ENCODE data around the gene NKAIN2. TPM values are rescaled to one million over a fixed set of nuclear protein-coding genes. Genes with fewer than 3 reads are reported as not detected.
A peak's percentile ranks its signal among the peaks of the same experiment; 100 is the strongest.

The NKAIN2 gene
- total RNA-seq, 1 experiment from 2014 or later, result 2.2 TPM

GRCh38 chr6:124487623-124488431 is 684.2 kb downstream of the NKAIN2 start:
- no TSS peak for BruUV-seq (replicated peaks)
- Histone ChIP-seq H3K36me3 (ENCODE audit: insufficient read depth, low read length, poor library complexity, severe bottlenecking) (no peaks in the 10 kb centered on the region), H3K27ac (ENCODE audit: low read depth, low read length, poor library complexity, severe bottlenecking) (no peak overlapping the region), H3K4me1 (ENCODE audit: insufficient read depth, low read length, poor library complexity, severe bottlenecking) (peaks cover 23% of the 10 kb centered on the region), H3K9me3 (ENCODE audit: low read depth, low read length, poor library complexity, severe bottlenecking) (no peaks in the 10 kb centered on the region), H3K27me3 (replicated peaks; ENCODE audit: insufficient read depth, low read depth, low read length, poor library complexity) (no peaks in the 10 kb centered on the region), H3K4me3 (ENCODE audit: low read depth, low read length, poor library complexity, severe bottlenecking) (no peak overlapping the region)
- ChIA-PET POLR2A (ENCODE audit: low non-redundant PET) (no interaction called here), CTCF (no interaction called here)
- intact Hi-C loops (cut with micrococcal nuclease; ENCODE audit: unreplicated experiment), result loop anchor here (10.0 kb wide), 1 partner anchor 287 kb away; no protein-coding TSS in a partner anchor
- peak; percentile 78 for DNase-seq (ENCODE audit: low spot score)
- TF ChIP-seq CTCF (conservative IDR thresholded peaks at IDR 0.05; ENCODE audit: low read depth, low read length) (no peak), EZH2 (IDR thresholded peaks at IDR 0.05; ENCODE audit: borderline replicate concordance, low read depth, low read length, poor library complexity, severe bottlenecking) (no peak)

- Histone ChIP-seq H3K27ac (ENCODE audit: low read depth, low read length, poor library complexity, severe bottlenecking) (no peak overlapping the region), H3K4me3 (ENCODE audit: low read depth, low read length, poor library complexity, severe bottlenecking) (no peak overlapping the region), H3K9me3 (ENCODE audit: low read depth, low read length, poor library complexity, severe bottlenecking) (no peaks in the 10 kb centered on the region), H3K4me1 (ENCODE audit: insufficient read depth, low read length, poor library complexity, severe bottlenecking) (peaks cover 25% of the 10 kb centered on the region), H3K27me3 (replicated peaks; ENCODE audit: insufficient read depth, low read depth, low read length, poor library complexity) (no peaks in the 10 kb centered on the region), H3K36me3 (ENCODE audit: insufficient read depth, low read length, poor library complexity, severe bottlenecking) (no peaks in the 10 kb centered on the region)
- ChIA-PET CTCF (no interaction called here), POLR2A (ENCODE audit: low non-redundant PET) (interaction anchor here (0.6 to 0.7 kb wide), 3 partner anchors 27 to 1203 kb away, joined by 5 to 13 read pairs (median 12); no protein-coding TSS in a partner anchor)
- TF ChIP-seq EZH2 (IDR thresholded peaks at IDR 0.05; ENCODE audit: borderline replicate concordance, low read depth, low read length, poor library complexity, severe bottlenecking) (no peak), CTCF (conservative IDR thresholded peaks at IDR 0.05; ENCODE audit: low read depth, low read length) (no peak)
- BruUV-seq (replicated peaks), result no TSS peak
- intact Hi-C loops (cut with micrococcal nuclease; ENCODE audit: unreplicated experiment), result no loop called here
- peak; percentile 63 for DNase-seq (ENCODE audit: low spot score)
Observed at GRCh38 chr6:124490122-124490521, 686.5 kb downstream of the NKAIN2 start.

- Histone ChIP-seq H3K9me3 (ENCODE audit: low read depth, low read length, poor library complexity, severe bottlenecking) (no peaks in the 10 kb centered on the region), H3K4me3 (ENCODE audit: low read depth, low read length, poor library complexity, severe bottlenecking) (no peak overlapping the region), H3K27me3 (replicated peaks; ENCODE audit: insufficient read depth, low read depth, low read length, poor library complexity) (no peaks in the 10 kb centered on the region), H3K36me3 (ENCODE audit: insufficient read depth, low read length, poor library complexity, severe bottlenecking) (no peaks in the 10 kb centered on the region), H3K27ac (ENCODE audit: low read depth, low read length, poor library complexity, severe bottlenecking) (no peak overlapping the region), H3K4me1 (ENCODE audit: insufficient read depth, low read length, poor library complexity, severe bottlenecking) (peaks cover 30% of the 10 kb centered on the region)
- intact Hi-C loops (cut with micrococcal nuclease; ENCODE audit: unreplicated experiment), result no loop called here
- ChIA-PET CTCF (no interaction called here), POLR2A (ENCODE audit: low non-redundant PET) (no interaction called here)
- TF ChIP-seq CTCF (conservative IDR thresholded peaks at IDR 0.05; ENCODE audit: low read depth, low read length) (no peak), EZH2 (IDR thresholded peaks at IDR 0.05; ENCODE audit: borderline replicate concordance, low read depth, low read length, poor library complexity, severe bottlenecking) (no peak)
- no peak for DNase-seq (ENCODE audit: low spot score)
- BruUV-seq (replicated peaks), result no TSS peak
Observed at GRCh38 chr6:124493259-124493658, 689.6 kb downstream of the NKAIN2 start.
